ENCODE results near the gene SYCE3.
"Not testable (repeated sequence)": the region's sequence is repeated elsewhere in the genome, so short reads cannot be mapped to it uniquely, and the experiment has no call there.

Gene SYCE3

DNA sequence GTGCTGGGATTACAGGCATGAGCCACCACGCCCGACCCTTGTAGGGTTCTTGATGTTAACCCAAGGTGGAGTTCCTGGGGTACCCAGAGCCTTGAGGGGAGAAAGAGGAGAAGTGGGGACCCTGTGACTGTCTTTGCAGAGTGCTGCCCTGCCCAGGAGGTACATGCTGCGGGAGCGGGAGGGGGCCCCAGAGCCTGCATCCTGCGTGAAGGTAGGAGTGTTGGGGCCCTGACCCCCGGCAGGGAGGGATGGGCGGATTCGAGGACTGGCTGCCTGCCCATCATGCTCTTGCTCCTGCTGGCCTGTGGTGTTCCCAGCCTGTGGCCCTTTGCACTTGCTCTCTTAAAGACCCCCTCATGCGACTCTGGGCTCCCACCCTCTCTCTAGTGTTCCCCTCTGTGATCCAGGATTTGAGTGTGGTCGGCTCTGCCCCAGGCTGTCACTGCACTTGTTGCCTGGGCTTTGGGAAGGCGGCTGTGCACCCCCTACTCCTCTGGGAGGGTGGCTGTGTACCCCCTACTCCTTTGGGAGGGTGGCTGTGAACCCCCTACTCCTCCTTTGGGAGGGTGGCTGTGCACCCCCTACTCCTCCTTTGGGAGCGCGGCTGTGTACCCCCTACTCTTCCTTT is 41.8 kb downstream of the SYCE3 start:
- H3K36me3 ChIP-seq (ENCODE audit: control insufficient read depth, low read length): peaks cover 83% of the 10 kb centered on the region
- H4K20me1 ChIP-seq (ENCODE audit: control insufficient read depth, insufficient read depth, low read depth, low read length): 0 out of 2 replicates have a peak, but pooled peaks cover 3% of the 10 kb centered on the region
- no peak overlapping the region for H3K4me2 ChIP-seq (ENCODE audit: low read length)
- no peaks in the 10 kb centered on the region for H3K9me2 ChIP-seq (replicated peaks; ENCODE audit: control insufficient read depth, low read length)
- H3K4me3 ChIP-seq (ENCODE audit: low read length): no peak overlapping the region
- peaks cover 11% of the 10 kb centered on the region for H3K4me1 ChIP-seq (ENCODE audit: control insufficient read depth, low read length)
- no peaks in the 10 kb centered on the region for H3K9me3 ChIP-seq (ENCODE audit: control insufficient read depth, insufficient read depth, low read length)
- H3K79me2 ChIP-seq (ENCODE audit: control insufficient read depth, low read length): peaks cover 66% of the 10 kb centered on the region
- H3K27ac ChIP-seq (ENCODE audit: low read depth, low read length): no peak overlapping the region
- H3F3A ChIP-seq (ENCODE audit: control insufficient read depth, insufficient read depth): no peaks in the 10 kb centered on the region
- H3K27me3 ChIP-seq (ENCODE audit: control insufficient read depth, low read length): no peaks in the 10 kb centered on the region
- TF ChIP-seq, protein P1, sequence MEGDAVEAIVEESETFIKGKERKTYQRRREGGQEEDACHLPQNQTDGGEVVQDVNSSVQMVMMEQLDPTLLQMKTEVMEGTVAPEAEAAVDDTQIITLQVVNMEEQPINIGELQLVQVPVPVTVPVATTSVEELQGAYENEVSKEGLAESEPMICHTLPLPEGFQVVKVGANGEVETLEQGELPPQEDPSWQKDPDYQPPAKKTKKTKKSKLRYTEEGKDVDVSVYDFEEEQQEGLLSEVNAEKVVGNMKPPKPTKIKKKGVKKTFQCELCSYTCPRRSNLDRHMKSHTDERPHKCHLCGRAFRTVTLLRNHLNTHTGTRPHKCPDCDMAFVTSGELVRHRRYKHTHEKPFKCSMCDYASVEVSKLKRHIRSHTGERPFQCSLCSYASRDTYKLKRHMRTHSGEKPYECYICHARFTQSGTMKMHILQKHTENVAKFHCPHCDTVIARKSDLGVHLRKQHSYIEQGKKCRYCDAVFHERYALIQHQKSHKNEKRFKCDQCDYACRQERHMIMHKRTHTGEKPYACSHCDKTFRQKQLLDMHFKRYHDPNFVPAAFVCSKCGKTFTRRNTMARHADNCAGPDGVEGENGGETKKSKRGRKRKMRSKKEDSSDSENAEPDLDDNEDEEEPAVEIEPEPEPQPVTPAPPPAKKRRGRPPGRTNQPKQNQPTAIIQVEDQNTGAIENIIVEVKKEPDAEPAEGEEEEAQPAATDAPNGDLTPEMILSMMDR (IDR thresholded peaks at IDR 0.05; ENCODE audit: low read depth, low read length, poor library complexity, severe bottlenecking): no peak
- no peak for TF ChIP-seq EZH2phosphoT487 (IDR thresholded peaks at IDR 0.05; ENCODE audit: borderline replicate concordance, low read length)

- H3K4me3 ChIP-seq (ENCODE audit: low read length); H3F3A ChIP-seq (ENCODE audit: control insufficient read depth, insufficient read depth); H4K20me1 ChIP-seq (ENCODE audit: control insufficient read depth, insufficient read depth, low read depth, low read length); H3K27me3 ChIP-seq (ENCODE audit: control insufficient read depth, low read length); H3K9me3 ChIP-seq (ENCODE audit: control insufficient read depth, insufficient read depth, low read length); H3K4me2 ChIP-seq (ENCODE audit: low read length); H3K27ac ChIP-seq (ENCODE audit: low read depth, low read length); H3K9me2 ChIP-seq (replicated peaks; ENCODE audit: control insufficient read depth, low read length): not testable (repeated sequence)
- peaks cover 70% of the 10 kb centered on the region for H3K79me2 ChIP-seq (ENCODE audit: control insufficient read depth, low read length)
- H3K4me1 ChIP-seq (ENCODE audit: control insufficient read depth, low read length): peaks cover 11% of the 10 kb centered on the region
- H3K36me3 ChIP-seq (ENCODE audit: control insufficient read depth, low read length): peaks cover 83% of the 10 kb centered on the region
Observed at GRCh38 chr22:50520184-50520583, 42.5 kb downstream of the SYCE3 start.

GRCh38 chr22:50519151-50519550 is 43.6 kb downstream of the SYCE3 start:
- no peak for TF ChIP-seq EZH2phosphoT487 (IDR thresholded peaks at IDR 0.05; ENCODE audit: borderline replicate concordance, low read length)
- TF ChIP-seq, protein P1 (IDR thresholded peaks at IDR 0.05; ENCODE audit: low read depth, low read length, poor library complexity, severe bottlenecking): no peak
- peaks cover 81% of the 10 kb centered on the region for H3K36me3 ChIP-seq (ENCODE audit: control insufficient read depth, low read length)
- H3K27ac ChIP-seq (ENCODE audit: low read depth, low read length): no peak overlapping the region
- no peaks in the 10 kb centered on the region for H3K9me3 ChIP-seq (ENCODE audit: control insufficient read depth, insufficient read depth, low read length)
- no peak overlapping the region for H3K4me3 ChIP-seq (ENCODE audit: low read length)
- peaks cover 70% of the 10 kb centered on the region for H3K79me2 ChIP-seq (ENCODE audit: control insufficient read depth, low read length)
- no peaks in the 10 kb centered on the region for H3K27me3 ChIP-seq (ENCODE audit: control insufficient read depth, low read length)
- H3K9me2 ChIP-seq (replicated peaks; ENCODE audit: control insufficient read depth, low read length): no peaks in the 10 kb centered on the region
- peaks cover 6% of the 10 kb centered on the region for H3K4me1 ChIP-seq (ENCODE audit: control insufficient read depth, low read length)
- H4K20me1 ChIP-seq (ENCODE audit: control insufficient read depth, insufficient read depth, low read depth, low read length): 0 out of 2 replicates have a peak, but pooled peaks cover 3% of the 10 kb centered on the region
- H3F3A ChIP-seq (ENCODE audit: control insufficient read depth, insufficient read depth): no peaks in the 10 kb centered on the region
- H3K4me2 ChIP-seq (ENCODE audit: low read length): no peak overlapping the region

DNA sequence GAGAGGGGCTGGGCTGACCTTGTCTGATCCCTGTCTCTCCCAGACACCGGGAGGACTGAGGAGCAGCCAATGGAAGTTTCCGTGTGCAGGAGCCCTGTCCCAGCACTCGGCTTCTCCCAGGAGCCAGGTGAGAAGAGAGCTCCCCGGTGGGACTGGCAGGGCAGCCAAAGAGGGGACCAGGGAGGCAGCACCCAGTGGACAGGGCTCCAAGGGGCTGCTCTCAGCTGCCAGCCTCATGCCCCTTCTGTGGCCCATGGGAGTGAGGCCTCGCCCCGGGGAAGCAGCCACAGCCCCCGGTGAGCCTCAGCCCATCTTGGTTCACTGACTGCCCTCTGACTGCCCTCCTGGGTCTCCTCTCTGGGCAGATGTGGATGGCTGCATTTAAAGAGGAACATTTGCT is 44.1 kb downstream of the SYCE3 start:
- Histone ChIP-seq H3K4me1 (ENCODE audit: control insufficient read depth, low read length) (peaks cover under 1% of the 10 kb centered on the region), H3K4me2 (ENCODE audit: low read length) (no peak overlapping the region), H3K4me3 (ENCODE audit: low read length) (no peak overlapping the region), H4K20me1 (ENCODE audit: control insufficient read depth, insufficient read depth, low read depth, low read length) (0 out of 2 replicates have a peak, but pooled peaks cover 3% of the 10 kb centered on the region), H3K36me3 (ENCODE audit: control insufficient read depth, low read length) (peaks cover 77% of the 10 kb centered on the region), H3K27ac (ENCODE audit: low read depth, low read length) (no peak overlapping the region), H3K9me3 (ENCODE audit: control insufficient read depth, insufficient read depth, low read length) (no peaks in the 10 kb centered on the region), H3K27me3 (ENCODE audit: control insufficient read depth, low read length) (no peaks in the 10 kb centered on the region), H3K79me2 (ENCODE audit: control insufficient read depth, low read length) (peaks cover 70% of the 10 kb centered on the region), H3F3A (ENCODE audit: control insufficient read depth, insufficient read depth) (no peaks in the 10 kb centered on the region), H3K9me2 (replicated peaks; ENCODE audit: control insufficient read depth, low read length) (no peaks in the 10 kb centered on the region)
- no peak for TF ChIP-seq EZH2phosphoT487 (IDR thresholded peaks at IDR 0.05; ENCODE audit: borderline replicate concordance, low read length)
- TF ChIP-seq, protein P1 (IDR thresholded peaks at IDR 0.05; ENCODE audit: low read depth, low read length, poor library complexity, severe bottlenecking): no peak

All from DOHH2 (cell line).